A673 (cell line): Measurements from ENCODE around the gene ADAM8.

Experiments used
- EZH2 ChIP-seq: fragments of 200-600 bp; sonication (generic); IDR thresholded peaks from 2 replicates; pipeline ENCODE4 v1.6.1; 2017; ENCODE audit warnings: borderline replicate concordance, low read depth, mild to moderate bottlenecking, mixed read lengths, antibody characterized with exemption, low read length; ENCODE audit not compliant: poor library complexity, severe bottlenecking
- TF ChIP-seq, protein P1 (sequence below): fragments of 300-800, 200-600 bp; sonication (generic); conservative IDR thresholded peaks from 2 replicates; pipeline ENCODE4 v1.5.1; 2017; ENCODE audit warnings: low read depth, mild to moderate bottlenecking, antibody characterized with exemption, low read length, moderate library complexity, mixed read lengths

- TF ChIP-seq, protein P1, sequence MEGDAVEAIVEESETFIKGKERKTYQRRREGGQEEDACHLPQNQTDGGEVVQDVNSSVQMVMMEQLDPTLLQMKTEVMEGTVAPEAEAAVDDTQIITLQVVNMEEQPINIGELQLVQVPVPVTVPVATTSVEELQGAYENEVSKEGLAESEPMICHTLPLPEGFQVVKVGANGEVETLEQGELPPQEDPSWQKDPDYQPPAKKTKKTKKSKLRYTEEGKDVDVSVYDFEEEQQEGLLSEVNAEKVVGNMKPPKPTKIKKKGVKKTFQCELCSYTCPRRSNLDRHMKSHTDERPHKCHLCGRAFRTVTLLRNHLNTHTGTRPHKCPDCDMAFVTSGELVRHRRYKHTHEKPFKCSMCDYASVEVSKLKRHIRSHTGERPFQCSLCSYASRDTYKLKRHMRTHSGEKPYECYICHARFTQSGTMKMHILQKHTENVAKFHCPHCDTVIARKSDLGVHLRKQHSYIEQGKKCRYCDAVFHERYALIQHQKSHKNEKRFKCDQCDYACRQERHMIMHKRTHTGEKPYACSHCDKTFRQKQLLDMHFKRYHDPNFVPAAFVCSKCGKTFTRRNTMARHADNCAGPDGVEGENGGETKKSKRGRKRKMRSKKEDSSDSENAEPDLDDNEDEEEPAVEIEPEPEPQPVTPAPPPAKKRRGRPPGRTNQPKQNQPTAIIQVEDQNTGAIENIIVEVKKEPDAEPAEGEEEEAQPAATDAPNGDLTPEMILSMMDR = peak; percentile 94
- no peak for TF ChIP-seq EZH2
Measured at GRCh38 chr10:133318494-133319127, 41.9 kb upstream of the ADAM8 start.
